ENCODE data around the gene COL13A1. TPM values are rescaled to one million over a fixed set of nuclear protein-coding genes. Genes with fewer than 3 reads are reported as not detected.

Gene COL13A1
- total and polyA plus RNA-seq, 2 experiments from 2014 or later, result 57.2 to 150 TPM

GRCh38 chr10:69847883-69848282 lies 46.2 kb downstream of the COL13A1 start:
- Histone ChIP-seq H3K4me1 (ENCODE audit: low read depth) (peaks cover 36% of the 10 kb centered on the region), H3K27ac (no peak overlapping the region), H3K27me3 (no peaks in the 10 kb centered on the region), H3K9me3 (ENCODE audit: low read depth) (no peaks in the 10 kb centered on the region), H3K4me3 (no peak overlapping the region), H3K36me3 (no peaks in the 10 kb centered on the region)
- no peak for TF ChIP-seq CTCF (IDR thresholded peaks at IDR 0.05; ENCODE audit: low read depth, low read length)
- DNase-seq (ENCODE audit: low read depth in 1 of 2, low spot score in 1 of 2), result no peak

- TF ChIP-seq CTCF (IDR thresholded peaks at IDR 0.05; ENCODE audit: low read depth, low read length), result no peak
- Histone ChIP-seq H3K4me3 (no peak overlapping the region), H3K27ac (no peak overlapping the region), H3K36me3 (no peaks in the 10 kb centered on the region), H3K9me3 (ENCODE audit: low read depth) (no peaks in the 10 kb centered on the region), H3K27me3 (no peaks in the 10 kb centered on the region), H3K4me1 (ENCODE audit: low read depth) (peaks cover 41% of the 10 kb centered on the region)
- no peak for DNase-seq (ENCODE audit: low read depth in 1 of 2, low spot score in 1 of 2)
Observed at GRCh38 chr10:69848454-69848853, 46.7 kb downstream of the COL13A1 start.

GRCh38 chr10:69849825-69850224 lies 48.1 kb downstream of the COL13A1 start:
- Histone ChIP-seq H3K27ac (no peak overlapping the region), H3K9me3 (ENCODE audit: low read depth) (no peaks in the 10 kb centered on the region), H3K4me3 (no peak overlapping the region), H3K36me3 (no peaks in the 10 kb centered on the region), H3K27me3 (no peaks in the 10 kb centered on the region), H3K4me1 (ENCODE audit: low read depth) (peaks cover 33% of the 10 kb centered on the region)
- no peak for TF ChIP-seq CTCF (IDR thresholded peaks at IDR 0.05; ENCODE audit: low read depth, low read length)
- DNase-seq (ENCODE audit: low read depth in 1 of 2, low spot score in 1 of 2), result no peak

GRCh38 chr10:69850440-69850839 lies 48.7 kb downstream of the COL13A1 start:
- H3K9me3 ChIP-seq (ENCODE audit: low read depth), result no peaks in the 10 kb centered on the region
- H3K4me1 ChIP-seq (ENCODE audit: low read depth), result peaks cover 29% of the 10 kb centered on the region
- H3K36me3 ChIP-seq, result no peaks in the 10 kb centered on the region
- H3K27me3 ChIP-seq, result no peaks in the 10 kb centered on the region
- H3K4me3 ChIP-seq, result no peak overlapping the region
- no peak for DNase-seq (ENCODE audit: low read depth in 1 of 2, low spot score in 1 of 2)
- no peak overlapping the region for H3K27ac ChIP-seq
- TF ChIP-seq CTCF (IDR thresholded peaks at IDR 0.05; ENCODE audit: low read depth, low read length), result no peak

GRCh38 chr10:69851306-69851705 lies 49.6 kb downstream of the COL13A1 start:
- no peaks in the 10 kb centered on the region for H3K36me3 ChIP-seq
- no peak for DNase-seq (ENCODE audit: low read depth in 1 of 2, low spot score in 1 of 2)
- H3K4me3 ChIP-seq, result no peak overlapping the region
- peaks cover 20% of the 10 kb centered on the region for H3K4me1 ChIP-seq (ENCODE audit: low read depth)
- no peaks in the 10 kb centered on the region for H3K9me3 ChIP-seq (ENCODE audit: low read depth)
- no peaks in the 10 kb centered on the region for H3K27me3 ChIP-seq
- TF ChIP-seq CTCF (IDR thresholded peaks at IDR 0.05; ENCODE audit: low read depth, low read length), result no peak
- no peak overlapping the region for H3K27ac ChIP-seq

GRCh38 chr10:69853064-69853463 lies 51.4 kb downstream of the COL13A1 start:
- DNase-seq (ENCODE audit: low read depth in 1 of 2, low spot score in 1 of 2), result no peak
- TF ChIP-seq CTCF (IDR thresholded peaks at IDR 0.05; ENCODE audit: low read depth, low read length), result no peak

More at GRCh38 chr10:69853064-69853463, 51.4 kb downstream of the COL13A1 start:
- Histone ChIP-seq H3K9me3 (ENCODE audit: low read depth) (no peaks in the 10 kb centered on the region), H3K36me3 (no peaks in the 10 kb centered on the region), H3K4me3 (no peak overlapping the region), H3K27ac (peak overlapping the region; percentile 20), H3K4me1 (ENCODE audit: low read depth) (peaks cover 26% of the 10 kb centered on the region), H3K27me3 (no peaks in the 10 kb centered on the region)
